ENCODE data around the gene SPTB.

The SPTB gene

DNA sequence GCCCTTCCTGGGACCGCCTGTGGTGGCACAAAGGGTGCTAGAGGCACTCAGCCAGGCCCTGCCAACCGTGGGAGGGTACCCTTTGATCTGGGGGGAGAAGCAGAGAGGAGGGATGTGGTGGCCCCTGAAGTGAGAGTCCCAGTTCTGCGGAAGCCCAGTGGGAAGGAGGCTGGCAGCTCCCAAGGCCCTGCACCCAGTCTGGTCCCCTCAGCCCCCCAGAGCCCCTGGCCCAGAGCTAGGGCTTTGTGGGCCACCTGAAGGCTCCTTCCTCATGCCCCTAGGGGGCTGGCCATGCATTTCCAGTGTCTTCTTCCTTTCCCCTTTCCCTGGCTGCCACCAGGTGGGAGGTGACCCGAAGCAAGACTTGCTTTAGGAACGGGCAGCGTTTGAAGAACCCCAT lies 131.2 kb downstream of the SPTB start:
- Histone ChIP-seq H3K27ac (ENCODE audit: low read depth in 2 of 2, low read length in 2 of 2) (no peak overlapping the region), H3K9me3 (ENCODE audit: control insufficient read depth in 2 of 2, low read length in 2 of 2) (no peaks in the 10 kb centered on the region), H3K4me1 (ENCODE audit: control insufficient read depth in 2 of 2, insufficient read depth in 2 of 2, low read length in 2 of 2) (no peaks in the 10 kb centered on the region), H3K9ac (ENCODE audit: low read depth in 1 of 2, low read length in 2 of 2) (no peak overlapping the region), H3K4me3 (ENCODE audit: low read length in 2 of 2) (no peak overlapping the region), H3K36me3 (ENCODE audit: control insufficient read depth in 2 of 2, insufficient read depth in 2 of 2, low read length in 2 of 2) (peaks cover 25 to 31% of the 10 kb centered on the region in 2 donors), H3K27me3 (ENCODE audit: control insufficient read depth in 2 of 2, insufficient read depth in 2 of 2, low read length in 2 of 2) (peaks cover 0 to 3% of the 10 kb centered on the region in 2 donors)

DNA sequence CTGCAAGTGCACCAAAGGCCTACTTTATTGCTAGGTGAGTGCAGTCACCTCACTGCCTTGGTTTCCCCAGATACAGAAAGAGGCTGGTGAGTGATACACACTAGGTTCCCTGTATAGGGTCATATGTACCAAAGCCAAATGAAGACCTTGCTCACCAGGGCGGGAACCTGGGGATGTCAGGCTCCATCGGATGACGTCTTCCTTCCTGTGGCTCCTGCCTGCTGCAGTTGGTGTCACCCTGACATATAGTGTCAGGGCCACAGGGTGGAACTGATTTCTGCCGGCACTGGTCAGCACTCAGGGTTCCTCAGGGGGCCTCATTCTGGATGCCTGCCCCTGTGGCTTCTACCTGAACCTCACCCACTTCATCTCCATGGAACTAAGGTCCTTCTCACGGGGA lies 132.4 kb downstream of the SPTB start:
- peaks cover 37 to 41% of the 10 kb centered on the region in 2 donors for H3K36me3 ChIP-seq (ENCODE audit: control insufficient read depth in 2 of 2, insufficient read depth in 2 of 2, low read length in 2 of 2)
- H3K4me3 ChIP-seq (ENCODE audit: low read length in 2 of 2), result no peak overlapping the region
- no peaks in the 10 kb centered on the region for H3K4me1 ChIP-seq (ENCODE audit: control insufficient read depth in 2 of 2, insufficient read depth in 2 of 2, low read length in 2 of 2)
- no peaks in the 10 kb centered on the region for H3K27me3 ChIP-seq (ENCODE audit: control insufficient read depth in 2 of 2, insufficient read depth in 2 of 2, low read length in 2 of 2)
- H3K9ac ChIP-seq (ENCODE audit: low read depth in 1 of 2, low read length in 2 of 2), result no peak overlapping the region
- no peak overlapping the region for H3K27ac ChIP-seq (ENCODE audit: low read depth in 2 of 2, low read length in 2 of 2)
- no peaks in the 10 kb centered on the region for H3K9me3 ChIP-seq (ENCODE audit: control insufficient read depth in 2 of 2, low read length in 2 of 2)

DNA sequence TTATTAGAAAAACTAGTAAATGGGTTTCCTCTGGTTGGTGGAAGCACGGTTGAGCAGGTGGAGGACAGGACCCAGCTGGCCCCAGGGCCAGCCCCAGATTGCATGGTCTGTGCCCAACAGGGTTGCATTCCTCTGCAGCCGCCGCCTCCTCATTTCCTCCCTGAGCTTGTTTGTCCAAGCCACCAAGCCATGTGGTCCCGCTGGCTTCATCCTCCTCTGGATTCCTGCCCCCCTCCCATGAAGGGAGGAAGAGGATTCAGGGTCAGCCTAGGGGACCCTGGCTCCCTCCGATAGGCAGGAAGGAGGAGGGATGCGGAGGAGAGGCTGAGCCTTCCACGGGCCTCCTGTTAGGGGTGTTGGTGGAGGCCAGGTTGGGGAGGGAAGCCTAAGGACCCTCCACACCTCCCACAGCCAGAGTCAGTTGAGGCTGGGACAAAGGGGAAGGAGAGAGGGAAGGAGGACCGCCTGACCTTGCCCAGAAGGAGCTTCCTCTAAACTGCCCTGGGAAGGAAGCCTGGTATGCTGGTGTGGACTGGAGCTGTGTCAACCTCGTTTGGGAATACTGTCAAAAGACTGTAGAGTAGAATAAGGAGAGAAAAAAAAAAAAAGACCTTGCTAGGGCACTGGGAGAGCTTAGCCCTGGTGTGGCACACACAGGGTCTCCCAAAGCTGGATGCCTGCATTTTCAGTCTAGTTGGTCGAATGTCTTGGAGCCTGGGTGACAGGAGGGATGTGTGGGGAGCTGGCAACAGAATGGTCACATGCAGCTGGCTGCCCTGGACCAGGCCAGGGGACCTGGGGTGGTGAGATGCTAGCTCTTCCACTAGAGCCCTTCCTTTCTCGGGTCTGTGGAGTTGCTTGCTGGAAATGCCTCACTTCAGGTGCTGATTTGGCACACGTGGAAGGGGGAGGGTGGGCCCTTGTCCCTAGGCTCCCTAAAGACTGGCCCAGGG lies 133.1 kb downstream of the SPTB start:
- peaks cover 45 to 48% of the 10 kb centered on the region in 2 donors for H3K36me3 ChIP-seq (ENCODE audit: control insufficient read depth in 2 of 2, insufficient read depth in 2 of 2, low read length in 2 of 2)
- no peaks in the 10 kb centered on the region for H3K27me3 ChIP-seq (ENCODE audit: control insufficient read depth in 2 of 2, insufficient read depth in 2 of 2, low read length in 2 of 2)
- H3K4me3 ChIP-seq (ENCODE audit: low read length in 2 of 2), result no peak overlapping the region
- H3K27ac ChIP-seq (ENCODE audit: low read depth in 2 of 2, low read length in 2 of 2), result no peak overlapping the region
- H3K9ac ChIP-seq (ENCODE audit: low read depth in 1 of 2, low read length in 2 of 2), result no peak overlapping the region
- no peaks in the 10 kb centered on the region for H3K9me3 ChIP-seq (ENCODE audit: control insufficient read depth in 2 of 2, low read length in 2 of 2)
- H3K4me1 ChIP-seq (ENCODE audit: control insufficient read depth in 2 of 2, insufficient read depth in 2 of 2, low read length in 2 of 2), result no peaks in the 10 kb centered on the region

DNA sequence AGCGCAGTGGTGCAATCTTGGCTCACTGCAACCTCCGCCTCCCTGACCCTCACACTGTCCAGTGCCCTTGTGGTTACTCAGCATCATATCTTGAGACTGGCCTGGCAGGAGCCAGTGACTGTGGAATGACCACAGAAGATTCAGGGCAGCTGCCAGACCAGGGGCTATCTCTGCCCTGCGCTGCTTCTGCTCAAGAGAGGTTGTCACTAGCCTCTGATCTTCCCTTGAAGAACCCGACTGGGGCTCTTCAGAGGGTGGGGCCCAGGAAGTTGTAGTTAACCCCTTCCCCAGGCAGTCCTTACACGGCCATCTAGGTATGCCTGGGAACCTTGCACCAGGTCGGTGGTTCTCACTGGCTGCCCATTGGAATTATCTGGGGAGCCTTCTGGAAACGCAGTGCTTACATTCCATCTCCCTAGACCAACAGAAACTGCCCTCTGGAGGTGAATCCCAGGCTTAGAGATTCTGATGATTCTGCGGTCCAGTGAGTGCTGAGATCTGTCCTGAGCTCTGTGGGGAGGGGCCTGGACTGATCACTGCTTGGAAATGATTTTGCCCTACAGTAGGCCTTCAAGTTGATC lies 134.1 kb downstream of the SPTB start:
- Histone ChIP-seq H3K9me3 (ENCODE audit: control insufficient read depth in 2 of 2, low read length in 2 of 2) (no peaks in the 10 kb centered on the region), H3K27me3 (ENCODE audit: control insufficient read depth in 2 of 2, insufficient read depth in 2 of 2, low read length in 2 of 2) (no peaks in the 10 kb centered on the region), H3K4me1 (ENCODE audit: control insufficient read depth in 2 of 2, insufficient read depth in 2 of 2, low read length in 2 of 2) (no peaks in the 10 kb centered on the region), H3K27ac (ENCODE audit: low read depth in 2 of 2, low read length in 2 of 2) (no peak overlapping the region), H3K4me3 (ENCODE audit: low read length in 2 of 2) (no peak overlapping the region), H3K36me3 (ENCODE audit: control insufficient read depth in 2 of 2, insufficient read depth in 2 of 2, low read length in 2 of 2) (peaks cover 54 to 58% of the 10 kb centered on the region in 2 donors), H3K9ac (ENCODE audit: low read depth in 1 of 2, low read length in 2 of 2) (no peak overlapping the region)

DNA sequence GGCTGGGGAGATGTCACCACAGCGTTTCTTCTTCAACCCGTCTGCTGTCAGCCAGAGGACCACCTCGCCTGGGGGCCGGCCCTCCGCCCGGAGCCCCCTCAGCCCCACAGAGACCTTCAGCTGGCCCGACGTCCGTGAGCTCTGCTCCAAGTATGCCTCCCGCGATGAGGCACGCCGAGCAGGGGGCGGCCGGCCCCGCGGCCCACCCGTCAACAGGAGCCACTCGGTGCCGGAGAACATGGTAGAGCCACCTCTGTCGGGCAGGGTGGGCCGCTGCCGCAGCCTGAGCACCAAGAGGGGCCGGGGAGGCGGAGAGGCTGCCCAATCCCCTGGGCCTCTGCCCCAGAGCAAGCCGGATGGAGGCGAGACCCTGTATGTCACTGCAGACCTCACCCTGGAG lies 136.6 kb downstream of the SPTB start:
- no peak overlapping the region for H3K4me3 ChIP-seq (ENCODE audit: low read length in 2 of 2)
- H3K9me3 ChIP-seq (ENCODE audit: control insufficient read depth in 2 of 2, low read length in 2 of 2), result no peaks in the 10 kb centered on the region
- no peak overlapping the region for H3K9ac ChIP-seq (ENCODE audit: low read depth in 1 of 2, low read length in 2 of 2)
- H3K4me1 ChIP-seq (ENCODE audit: control insufficient read depth in 2 of 2, insufficient read depth in 2 of 2, low read length in 2 of 2), result no peaks in the 10 kb centered on the region
- no peaks in the 10 kb centered on the region for H3K27me3 ChIP-seq (ENCODE audit: control insufficient read depth in 2 of 2, insufficient read depth in 2 of 2, low read length in 2 of 2)
- H3K27ac ChIP-seq (ENCODE audit: low read depth in 2 of 2, low read length in 2 of 2), result no peak overlapping the region
- peaks cover 72 to 76% of the 10 kb centered on the region in 2 donors for H3K36me3 ChIP-seq (ENCODE audit: control insufficient read depth in 2 of 2, insufficient read depth in 2 of 2, low read length in 2 of 2)

DNA sequence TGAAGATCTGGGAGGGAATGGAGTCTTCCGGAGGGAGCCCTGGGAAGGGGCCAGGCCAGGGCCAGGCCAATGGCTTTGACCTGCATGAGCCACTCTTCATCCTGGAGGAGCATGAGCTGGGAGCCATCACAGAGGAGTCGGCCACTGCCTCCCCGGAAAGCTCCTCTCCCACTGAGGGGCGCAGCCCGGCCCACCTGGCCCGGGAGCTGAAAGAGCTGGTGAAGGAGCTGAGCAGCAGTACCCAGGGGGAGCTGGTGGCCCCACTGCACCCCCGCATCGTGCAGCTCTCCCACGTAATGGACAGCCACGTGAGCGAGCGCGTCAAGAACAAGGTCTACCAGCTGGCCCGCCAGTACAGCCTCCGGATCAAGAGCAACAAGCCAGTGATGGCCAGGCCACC lies 137.7 kb downstream of the SPTB start:
- Histone ChIP-seq H3K9me3 (ENCODE audit: control insufficient read depth in 2 of 2, low read length in 2 of 2) (no peaks in the 10 kb centered on the region), H3K36me3 (ENCODE audit: control insufficient read depth in 2 of 2, insufficient read depth in 2 of 2, low read length in 2 of 2) (peaks cover 68 to 77% of the 10 kb centered on the region in 2 donors), H3K27ac (ENCODE audit: low read depth in 2 of 2, low read length in 2 of 2) (no peak overlapping the region), H3K27me3 (ENCODE audit: control insufficient read depth in 2 of 2, insufficient read depth in 2 of 2, low read length in 2 of 2) (no peaks in the 10 kb centered on the region), H3K4me1 (ENCODE audit: control insufficient read depth in 2 of 2, insufficient read depth in 2 of 2, low read length in 2 of 2) (peaks cover 1 to 6% of the 10 kb centered on the region in 2 donors), H3K4me3 (ENCODE audit: low read length in 2 of 2) (no peak overlapping the region), H3K9ac (ENCODE audit: low read depth in 1 of 2, low read length in 2 of 2) (no peak overlapping the region)

DNA sequence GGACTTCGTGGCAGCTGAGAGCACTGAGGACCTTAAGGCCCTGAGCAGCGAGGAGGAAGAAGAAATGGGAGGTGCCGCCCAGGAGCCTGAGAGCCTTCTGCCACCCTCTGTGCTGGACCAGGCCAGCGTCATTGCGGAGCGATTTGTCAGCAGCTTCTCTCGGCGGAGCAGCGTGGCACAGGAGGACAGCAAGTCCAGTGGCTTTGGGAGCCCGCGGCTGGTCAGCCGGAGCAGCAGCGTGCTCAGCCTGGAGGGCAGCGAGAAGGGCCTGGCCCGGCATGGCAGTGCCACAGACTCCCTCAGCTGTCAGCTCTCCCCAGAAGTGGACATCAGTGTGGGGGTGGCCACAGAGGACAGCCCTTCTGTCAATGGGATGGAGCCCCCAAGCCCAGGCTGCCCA lies 138.5 kb downstream of the SPTB start:
- Histone ChIP-seq H3K9me3 (ENCODE audit: control insufficient read depth in 2 of 2, low read length in 2 of 2) (no peaks in the 10 kb centered on the region), H3K27me3 (ENCODE audit: control insufficient read depth in 2 of 2, insufficient read depth in 2 of 2, low read length in 2 of 2) (no peaks in the 10 kb centered on the region), H3K4me1 (ENCODE audit: control insufficient read depth in 2 of 2, insufficient read depth in 2 of 2, low read length in 2 of 2) (peaks cover 6 to 14% of the 10 kb centered on the region in 2 donors), H3K27ac (ENCODE audit: low read depth in 2 of 2, low read length in 2 of 2) (no peak overlapping the region), H3K36me3 (ENCODE audit: control insufficient read depth in 2 of 2, insufficient read depth in 2 of 2, low read length in 2 of 2) (peaks cover 67 to 80% of the 10 kb centered on the region in 2 donors), H3K9ac (ENCODE audit: low read depth in 1 of 2, low read length in 2 of 2) (no peak overlapping the region), H3K4me3 (ENCODE audit: low read length in 2 of 2) (no peak overlapping the region)

DNA sequence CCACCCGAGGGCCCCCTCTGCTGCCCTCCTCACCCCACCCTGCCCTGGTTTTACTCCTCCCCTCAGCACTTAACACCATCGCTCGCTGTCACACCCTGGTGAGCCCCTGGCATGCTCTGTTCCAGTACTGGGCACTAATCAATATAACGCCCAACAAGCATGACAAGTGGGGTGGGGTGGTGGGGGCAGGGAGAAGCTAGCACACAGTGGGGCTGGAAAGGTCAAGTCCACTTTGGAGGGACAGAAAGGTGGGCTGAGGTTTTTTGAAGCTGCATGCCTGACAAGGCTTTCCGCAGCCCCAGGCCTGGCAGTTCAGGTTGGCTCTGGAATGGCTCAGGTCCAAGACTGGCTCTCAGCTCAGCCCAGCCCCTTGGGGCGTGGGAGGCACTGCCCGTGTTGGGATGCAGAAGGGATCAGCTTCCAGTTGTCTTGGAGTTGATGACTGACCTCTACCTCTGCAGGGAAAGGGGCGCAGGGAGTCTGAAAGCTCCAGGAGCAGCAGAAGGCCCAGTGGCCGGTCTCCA lies 141.4 kb downstream of the SPTB start:
- no peaks in the 10 kb centered on the region for H3K9me3 ChIP-seq (ENCODE audit: control insufficient read depth in 2 of 2, low read length in 2 of 2)
- peaks cover 12 to 28% of the 10 kb centered on the region in 2 donors for H3K4me1 ChIP-seq (ENCODE audit: control insufficient read depth in 2 of 2, insufficient read depth in 2 of 2, low read length in 2 of 2)
- H3K4me3 ChIP-seq (ENCODE audit: low read length in 2 of 2), result no peak overlapping the region
- H3K36me3 ChIP-seq (ENCODE audit: control insufficient read depth in 2 of 2, insufficient read depth in 2 of 2, low read length in 2 of 2), result peaks cover 58 to 66% of the 10 kb centered on the region in 2 donors
- no peaks in the 10 kb centered on the region for H3K27me3 ChIP-seq (ENCODE audit: control insufficient read depth in 2 of 2, insufficient read depth in 2 of 2, low read length in 2 of 2)
- no peak overlapping the region for H3K27ac ChIP-seq (ENCODE audit: low read depth in 2 of 2, low read length in 2 of 2)
- H3K9ac ChIP-seq (ENCODE audit: low read depth in 1 of 2, low read length in 2 of 2), result no peak overlapping the region

DNA sequence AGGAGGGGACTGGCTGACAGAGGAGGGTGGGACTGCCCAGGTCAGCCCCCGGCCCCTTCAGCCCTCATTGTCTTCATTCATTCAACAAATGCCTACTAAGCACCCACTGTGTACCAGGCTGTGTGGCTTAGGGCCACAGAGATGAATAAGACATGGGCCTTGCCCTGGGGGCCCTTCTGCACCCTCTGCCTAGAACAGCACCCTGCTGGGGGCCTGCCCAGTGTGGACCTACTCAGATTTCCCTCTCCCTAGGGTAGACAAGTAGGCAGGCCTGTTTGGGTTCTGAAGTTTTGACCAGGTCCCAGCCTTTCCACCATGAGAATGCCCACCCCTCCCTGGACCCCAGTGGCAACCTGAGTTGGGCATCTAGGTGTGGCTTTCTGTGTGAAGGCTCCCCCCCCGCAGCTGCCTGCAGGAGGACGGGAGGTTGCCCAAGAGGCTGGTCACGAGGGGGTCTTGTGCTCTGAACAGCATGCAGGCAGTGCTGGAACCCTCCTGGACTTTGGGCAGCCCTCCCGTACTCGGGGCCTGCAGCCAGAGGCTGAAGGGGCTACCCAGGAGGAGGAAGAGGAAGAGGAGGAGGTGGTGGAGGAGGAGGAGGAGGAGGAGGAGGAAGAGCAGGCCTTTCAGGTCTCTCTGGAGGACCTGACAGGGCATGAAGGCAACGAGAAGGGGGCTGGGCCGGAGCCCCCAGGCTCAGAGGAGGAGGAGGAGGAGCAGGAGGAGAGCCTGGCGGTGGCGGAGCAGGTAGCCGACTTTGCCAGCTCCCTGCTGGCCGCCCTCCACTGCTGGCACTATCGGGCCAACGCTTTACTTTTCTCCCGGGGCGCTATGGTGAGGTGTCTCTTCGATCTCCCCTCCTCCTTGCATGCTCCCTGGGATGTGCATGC lies 142.1 kb downstream of the SPTB start:
- peaks cover 58 to 62% of the 10 kb centered on the region in 2 donors for H3K36me3 ChIP-seq (ENCODE audit: control insufficient read depth in 2 of 2, insufficient read depth in 2 of 2, low read length in 2 of 2)
- H3K4me3 ChIP-seq (ENCODE audit: low read length in 2 of 2), result no peak overlapping the region
- no peaks in the 10 kb centered on the region for H3K9me3 ChIP-seq (ENCODE audit: control insufficient read depth in 2 of 2, low read length in 2 of 2)
- peak overlapping the region in 1 of 2 donors; percentile 13 for H3K9ac ChIP-seq (ENCODE audit: low read depth in 1 of 2, low read length in 2 of 2)
- peaks cover 12 to 28% of the 10 kb centered on the region in 2 donors for H3K4me1 ChIP-seq (ENCODE audit: control insufficient read depth in 2 of 2, insufficient read depth in 2 of 2, low read length in 2 of 2)
- peak overlapping the region; percentile 38 to 56 for H3K27ac ChIP-seq (ENCODE audit: low read depth in 2 of 2, low read length in 2 of 2)
- no peaks in the 10 kb centered on the region for H3K27me3 ChIP-seq (ENCODE audit: control insufficient read depth in 2 of 2, insufficient read depth in 2 of 2, low read length in 2 of 2)
